Posterior vena cava (tissue), 2 donors: ENCODE results near the gene CIC. TPM values are rescaled to one million over a fixed set of nuclear protein-coding genes. Genes with fewer than 3 reads are reported as not detected.
"Not testable (repeated sequence)": the region's sequence is repeated elsewhere in the genome, so short reads cannot be mapped to it uniquely, and the experiment has no call there.

Source experiments
- DNase-seq: peaks from one replicate; pipeline ENCODE4 v3.0.0-alpha.2; 2020; ENCODE audit warnings: low spot score
- intact Hi-C, 2 donors: fragments of 100-400 bp; cut with DNase I; formaldehyde crosslinking; loops; one replicate each; pipeline versions ENCODE4 v1.14.1 to v1.14.2; 2022 to 2023
- total RNA-seq, 2 donors: library from RNA; stranded (reverse); fragmentation: NEBNext Ultra II Directional; extraction: Animal tissue kit (Norgen Biotek cat#: 25700); gene quantifications; one replicate each; pipeline ENCODE4 v1.2.1, GENCODE V29; 2021
- donor health status: DM: yes; HTN: yes; CAD: no.
- donor health status: DM: yes; HTN: yes; CAD: no.

CIC gene
- total RNA-seq, 2 donors from 2014 or later = 57.7 to 79.0 TPM

DNA sequence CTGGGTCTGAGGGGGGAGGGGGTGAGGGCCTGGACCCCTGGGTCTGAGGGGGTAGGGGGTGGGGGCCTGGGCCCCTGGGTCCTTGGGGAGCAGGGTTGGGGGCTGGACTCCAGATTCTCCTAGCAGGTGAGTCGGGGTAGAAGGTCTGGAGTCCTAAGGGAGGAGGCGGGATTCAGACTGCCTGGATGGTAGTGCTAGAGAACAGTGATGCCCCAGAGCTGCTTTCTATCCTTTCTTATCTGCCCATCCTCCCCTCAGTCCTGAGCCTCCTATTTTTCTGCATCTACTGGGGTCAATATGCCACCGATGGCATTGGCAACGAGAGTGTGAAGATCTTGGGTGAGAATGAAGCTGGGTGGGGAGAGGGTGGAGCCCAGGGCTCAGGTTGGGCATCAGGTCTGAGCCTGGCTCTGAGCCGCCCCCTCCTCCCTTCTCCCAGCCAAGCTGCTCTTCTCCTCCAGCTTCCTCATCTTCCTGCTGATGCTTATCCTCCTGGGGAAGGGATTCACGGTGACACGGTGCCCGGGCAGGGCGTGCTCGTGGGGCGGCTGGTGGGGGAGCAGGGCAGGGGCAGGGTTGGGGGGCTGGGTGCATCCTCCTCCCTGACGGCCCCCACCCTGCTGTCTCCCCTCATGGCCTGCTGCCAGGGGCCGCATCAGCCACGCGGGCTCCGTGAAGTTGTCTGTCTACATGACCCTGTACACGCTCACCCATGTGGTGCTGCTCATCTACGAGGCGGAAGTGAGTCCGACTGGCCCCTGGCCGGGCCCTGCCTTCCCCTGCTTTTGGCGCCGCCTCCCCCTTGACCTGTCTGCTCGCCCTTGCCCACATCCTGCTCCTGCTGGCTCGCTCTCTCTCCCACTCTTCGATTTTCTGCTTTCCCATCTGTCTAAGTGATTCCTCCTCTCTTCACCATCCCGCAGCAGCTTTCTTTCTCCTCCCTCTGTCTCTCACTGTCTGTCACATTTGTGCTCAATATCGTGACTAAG lies 47.5 kb downstream of the CIC start:
- intact Hi-C loops = no loop called here

DNA sequence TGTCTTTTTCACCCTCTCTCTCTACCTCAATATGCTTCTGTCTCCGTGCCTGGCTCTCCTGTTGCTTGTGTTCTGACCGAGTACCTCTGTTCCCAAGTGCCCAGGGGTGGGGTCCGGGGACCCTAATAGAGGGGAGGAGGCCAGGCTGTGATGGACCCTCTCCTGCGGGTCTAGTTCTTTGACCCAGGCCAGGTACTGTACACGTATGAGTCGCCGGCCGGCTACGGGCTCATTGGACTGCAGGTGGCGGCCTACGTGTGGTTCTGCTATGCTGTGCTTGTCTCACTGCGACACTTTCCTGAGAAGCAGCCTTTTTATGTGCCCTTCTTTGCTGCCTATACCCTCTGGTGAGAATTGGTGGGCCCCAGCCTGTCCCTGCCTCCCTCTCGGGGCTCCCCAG lies 48.5 kb downstream of the CIC start:
- no peak for DNase-seq
- intact Hi-C loops = no loop called here

More for the DNA sequence above, 47.5 kb downstream of the CIC start:
- DNase-seq = no peak

DNA sequence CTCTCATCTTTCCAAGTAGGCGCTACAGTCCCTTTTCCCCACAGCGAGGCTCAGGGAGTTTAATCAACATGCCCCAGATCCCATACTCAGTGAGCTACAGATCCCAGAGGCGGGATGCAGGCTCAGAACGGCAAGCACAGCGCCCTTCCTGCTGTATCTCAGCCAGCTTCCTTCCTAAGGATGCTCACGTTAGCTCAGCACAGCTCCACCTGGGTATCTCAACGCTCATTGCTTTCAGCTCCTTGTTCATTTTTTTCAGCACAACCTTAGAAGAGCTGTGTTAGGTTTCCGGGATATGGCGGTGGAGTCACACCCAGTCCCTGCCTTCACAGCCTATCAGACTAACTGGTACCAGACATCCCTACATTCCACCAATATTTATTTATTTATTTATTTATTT lies 53.3 kb downstream of the CIC start:
- no peak for DNase-seq
- intact Hi-C loops = loop anchor here (10.0 kb wide), 2 partner anchors 188 to 198 kb away; partner anchors contain the start of gene POU2F2 (in 1 of the 2)

DNA sequence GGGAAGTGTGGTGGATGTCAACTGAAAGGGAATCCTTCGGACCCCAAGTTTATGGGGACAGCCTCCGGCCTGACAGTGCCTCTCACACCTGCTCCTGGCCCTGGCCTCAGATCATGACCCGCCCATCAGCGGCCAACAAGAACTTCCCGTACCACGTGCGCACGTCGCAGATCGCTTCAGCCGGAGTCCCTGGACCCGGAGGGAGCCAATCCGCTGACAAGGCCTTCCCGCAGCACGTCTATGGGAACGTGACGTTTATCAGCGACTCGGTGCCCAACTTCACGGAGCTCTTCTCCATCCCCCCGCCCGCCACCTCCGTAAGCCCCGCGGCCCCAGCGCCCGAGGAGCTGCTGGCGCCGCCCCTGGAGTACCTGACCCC lies 54.4 kb downstream of the CIC start:
- intact Hi-C loops = loop anchor here (10.0 kb wide), 2 partner anchors 189 to 199 kb away; partner anchors contain the start of gene POU2F2 (in 1 of the 2)
- DNase-seq = no peak

DNA sequence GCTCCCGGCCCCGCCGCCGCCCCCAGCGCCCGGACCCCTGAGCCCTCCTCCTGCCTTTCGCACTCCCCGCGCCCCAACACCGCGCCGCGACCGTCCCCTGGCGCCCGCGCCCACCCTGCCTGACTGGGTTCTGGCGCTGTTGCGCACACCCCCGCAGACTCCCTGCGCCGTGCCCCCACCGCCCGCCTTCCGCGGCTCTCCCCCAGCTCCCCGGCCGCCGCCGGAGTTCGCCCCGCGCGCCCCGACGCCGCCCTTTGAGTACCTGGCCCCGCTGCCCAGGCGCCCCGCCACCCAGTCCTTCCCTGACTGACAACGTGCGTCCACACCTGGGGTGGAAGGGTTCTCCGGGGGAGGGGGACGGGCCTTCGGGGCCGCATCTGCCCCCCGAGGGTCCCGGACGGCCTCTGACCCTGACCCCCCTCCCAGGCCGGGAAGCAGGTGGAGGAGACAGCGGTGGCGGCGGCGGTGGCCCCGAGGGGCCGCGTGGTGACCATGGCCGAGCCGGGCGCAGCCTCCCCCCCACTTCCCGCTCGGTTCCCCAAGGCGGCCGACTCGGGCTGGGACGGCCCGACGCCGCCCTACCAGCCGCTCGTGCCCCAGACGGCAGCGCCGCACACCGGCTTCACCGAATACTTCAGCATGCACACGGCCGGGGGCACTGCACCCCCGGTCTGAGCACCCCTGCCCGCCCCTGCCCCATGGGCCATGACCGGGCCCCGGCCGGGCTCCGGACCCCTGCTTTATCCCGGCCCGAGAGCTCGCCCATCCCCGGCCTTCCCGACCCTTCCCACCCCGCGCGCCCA lies 55.0 kb downstream of the CIC start:
- no peak for DNase-seq
- intact Hi-C loops = loop anchor here (10.0 kb wide), 2 partner anchors 189 to 199 kb away; partner anchors contain the start of gene POU2F2 (in 1 of the 2)

DNA sequence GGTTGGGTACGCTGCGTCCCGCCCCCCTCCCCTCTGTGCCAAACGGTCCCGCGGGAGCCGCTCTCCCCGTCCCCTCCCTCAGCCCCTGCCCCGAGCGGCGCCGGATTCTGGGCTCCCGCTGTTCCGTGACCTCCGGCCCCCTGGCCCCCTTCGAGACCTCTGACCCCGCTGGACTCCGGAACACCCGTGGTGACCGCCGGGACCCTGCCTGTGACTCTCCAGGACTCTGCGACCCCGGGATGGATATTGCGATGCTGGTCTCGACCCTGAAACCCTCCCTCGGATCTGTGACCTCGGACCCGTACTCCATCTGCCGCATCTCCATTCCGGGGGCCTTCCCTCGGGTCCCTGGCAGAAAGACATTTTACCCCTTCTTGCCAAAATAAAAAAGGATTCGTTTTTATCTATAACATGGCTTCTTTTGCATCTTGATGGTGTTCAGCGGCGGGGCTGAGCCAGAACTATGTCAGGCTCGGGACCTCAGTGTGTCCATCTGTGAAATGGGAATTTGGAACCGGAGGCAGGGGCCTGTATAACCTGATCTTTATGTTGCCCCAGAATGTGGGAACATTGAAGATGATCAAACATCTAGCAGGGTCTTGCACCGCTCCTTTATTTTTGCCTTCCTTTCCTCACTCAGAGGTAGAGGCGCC lies 55.7 kb downstream of the CIC start:
- intact Hi-C loops = loop anchor here (10.0 kb wide), 2 partner anchors 190 to 200 kb away; partner anchors contain the start of gene POU2F2 (in 1 of the 2)
- DNase-seq = peak; percentile 85

DNA sequence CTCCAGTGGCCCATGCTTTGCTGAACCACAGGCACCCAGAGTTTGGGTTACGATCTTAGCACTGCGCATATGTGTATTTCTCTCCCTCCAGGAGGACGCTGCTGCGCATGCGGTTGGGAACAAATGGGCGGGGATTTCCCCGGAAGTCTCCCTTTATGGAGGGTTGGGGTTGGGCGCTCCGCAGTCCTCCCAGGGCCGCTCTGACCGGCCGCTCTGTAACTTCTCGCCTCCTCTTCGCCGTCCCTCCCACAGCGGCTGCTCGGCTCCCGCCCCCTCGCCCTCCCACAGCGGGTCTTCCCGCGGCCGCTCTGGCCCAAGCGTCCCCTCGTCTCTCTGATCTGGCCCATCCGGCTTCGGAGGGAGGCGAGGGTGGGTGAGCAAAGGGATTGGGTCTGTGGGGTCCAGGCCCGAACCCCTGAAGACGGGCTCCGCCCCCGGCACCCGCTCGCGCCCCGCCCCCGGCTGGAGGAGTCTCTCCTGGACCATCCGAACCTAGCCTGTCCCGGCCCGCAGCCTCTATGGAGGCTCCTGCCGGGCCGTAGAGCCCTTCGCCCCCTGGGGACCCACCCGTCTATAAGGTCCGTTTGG lies 56.4 kb downstream of the CIC start, which contains the start of gene MEGF8:
Gene MEGF8 (plus strand): TSS at position 328 of the 588 bp plus-strand sequence. CDS start 609 bp downstream, outside the sequence.
- intact Hi-C loops = loop anchor here (10.0 kb wide), 2 partner anchors 191 to 201 kb away; partner anchors contain the start of gene POU2F2 (in 1 of the 2)
- peak; percentile 99 for DNase-seq

DNA sequence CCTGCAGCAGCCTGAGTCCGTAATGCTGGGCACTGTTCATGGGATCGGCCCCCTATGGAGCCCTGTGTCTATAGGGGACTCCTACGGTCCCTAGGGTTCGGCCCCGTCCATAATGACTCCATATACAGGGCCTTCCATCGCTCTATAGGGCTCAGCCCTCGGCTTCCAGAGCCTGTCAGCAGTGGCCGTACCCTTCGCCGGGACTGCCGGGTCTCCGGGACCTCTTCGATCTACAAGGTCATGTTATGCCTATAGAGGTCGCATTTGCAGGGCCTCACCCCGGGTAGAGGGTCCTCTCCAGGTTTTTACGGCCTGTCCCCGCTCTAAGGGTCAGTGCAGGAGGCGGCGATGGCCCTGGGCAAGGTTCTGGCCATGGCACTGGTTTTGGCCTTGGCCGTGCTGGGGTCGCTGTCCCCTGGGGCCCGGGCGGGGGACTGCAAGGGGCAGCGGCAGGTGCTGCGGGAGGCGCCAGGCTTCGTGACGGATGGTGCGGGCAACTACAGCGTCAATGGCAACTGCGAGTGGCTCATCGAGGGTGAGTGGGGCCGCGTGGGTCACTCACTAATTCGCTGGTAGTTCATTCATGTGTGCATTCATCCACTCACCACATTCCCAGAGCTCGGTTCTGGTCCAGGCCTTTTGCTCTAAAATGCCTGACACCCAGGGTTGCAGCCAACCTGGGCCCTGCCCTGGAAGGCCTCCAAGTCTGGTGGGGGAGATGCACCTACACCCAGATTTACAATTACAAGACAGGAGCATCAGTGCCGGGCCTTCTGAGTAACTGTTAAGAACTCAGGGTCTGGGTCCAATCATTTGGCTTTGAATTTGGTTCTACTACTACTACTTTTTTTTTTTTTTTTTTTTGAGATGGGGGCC lies 57.1 kb downstream of the CIC start:
- no peak for DNase-seq
- intact Hi-C loops = loop anchor here (10.0 kb wide), 2 partner anchors 191 to 201 kb away; partner anchors contain the start of gene POU2F2 (in 1 of the 2)

DNA sequence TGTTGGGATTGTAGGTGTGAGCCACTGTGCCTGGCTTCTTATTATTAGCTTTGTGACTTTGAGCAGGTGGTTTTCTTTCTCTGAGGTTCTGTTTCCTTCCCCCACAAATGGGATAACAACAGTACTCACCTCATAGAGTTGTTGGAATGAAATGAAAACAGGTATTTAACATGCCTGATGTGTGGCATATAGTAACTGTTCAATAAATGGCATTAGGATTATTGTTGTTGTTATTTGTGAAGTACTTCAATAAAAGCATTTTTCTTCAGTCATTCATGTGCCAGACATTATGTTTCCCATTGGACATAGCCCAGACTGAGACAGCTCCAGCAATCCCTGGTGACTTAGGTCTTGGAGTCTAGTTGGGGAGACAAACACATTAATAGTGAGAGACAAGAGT lies 57.9 kb downstream of the CIC start:
- intact Hi-C loops = loop anchor here (10.0 kb wide), 2 partner anchors 192 to 202 kb away; partner anchors contain the start of gene POU2F2 (in 1 of the 2)
- no peak for DNase-seq

DNA sequence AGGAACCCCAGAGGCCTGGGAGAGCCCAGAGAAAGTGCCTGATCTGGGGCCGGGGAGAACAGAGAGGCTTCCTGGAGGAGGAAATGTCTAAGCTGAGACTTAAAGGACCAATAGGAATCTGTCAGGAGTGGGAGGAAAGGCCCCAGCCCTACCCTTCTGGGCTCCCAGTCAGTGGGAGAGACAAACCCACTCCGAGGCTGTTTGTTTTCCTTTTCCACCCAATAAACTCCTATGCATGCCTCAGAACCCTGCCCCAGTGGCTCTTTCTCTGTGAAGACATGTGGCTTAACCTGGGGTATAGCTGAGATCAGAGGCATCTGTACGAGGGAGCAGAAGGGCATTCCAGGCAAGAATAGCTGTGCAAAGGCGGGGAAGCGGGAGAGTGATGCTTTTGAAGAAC lies 58.3 kb downstream of the CIC start:
- intact Hi-C loops = loop anchor here (10.0 kb wide), 2 partner anchors 193 to 203 kb away; partner anchors contain the start of gene POU2F2 (in 1 of the 2)
- DNase-seq = no peak

DNA sequence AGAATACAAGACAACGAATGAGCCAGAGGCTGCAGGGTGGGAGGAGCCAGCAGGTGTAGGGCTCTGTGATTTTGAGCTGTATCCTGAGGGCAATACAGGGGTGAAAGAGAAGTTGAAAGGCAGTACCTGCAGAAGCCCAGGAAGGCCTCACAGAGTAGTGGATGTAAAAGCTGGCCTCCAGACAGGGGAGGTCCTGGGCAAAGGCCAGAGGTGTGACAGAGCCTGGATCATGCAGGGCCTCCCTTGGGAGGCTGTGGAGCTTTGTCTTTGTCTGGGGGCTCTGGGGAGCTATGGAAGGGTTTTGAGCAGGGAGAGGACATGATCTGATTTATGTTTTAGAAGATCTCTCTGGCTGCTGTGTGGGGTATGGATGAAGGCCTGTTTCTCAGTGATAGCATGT lies 59.1 kb downstream of the CIC start:
- intact Hi-C loops = loop anchor here (10.0 kb wide), 2 partner anchors 193 to 203 kb away; partner anchors contain the start of gene POU2F2 (in 1 of the 2)
- DNase-seq = no peak

DNA sequence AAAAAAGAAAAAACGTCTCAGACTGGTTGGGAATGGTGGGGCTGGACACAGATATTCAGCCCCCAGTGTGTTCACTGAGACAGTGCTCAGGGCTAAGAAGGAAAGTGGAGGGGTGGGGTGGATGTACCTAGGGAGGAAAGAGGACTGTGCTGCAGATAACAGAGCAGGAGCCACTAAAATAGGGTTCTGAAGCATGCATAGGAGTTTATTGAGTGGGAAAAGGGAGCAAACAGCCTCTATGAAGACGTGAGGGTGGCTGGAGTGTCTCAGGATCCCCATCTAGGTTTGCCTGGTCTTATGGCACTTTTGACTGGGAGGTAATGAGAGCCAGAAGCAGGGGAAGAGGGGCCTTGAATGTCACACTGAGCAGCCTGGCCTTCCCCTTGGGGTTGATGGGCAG lies 59.8 kb downstream of the CIC start:
- DNase-seq = no peak
- intact Hi-C loops = loop anchor here (10.0 kb wide), 2 partner anchors 194 to 204 kb away; partner anchors contain the start of gene POU2F2 (in 1 of the 2)

DNA sequence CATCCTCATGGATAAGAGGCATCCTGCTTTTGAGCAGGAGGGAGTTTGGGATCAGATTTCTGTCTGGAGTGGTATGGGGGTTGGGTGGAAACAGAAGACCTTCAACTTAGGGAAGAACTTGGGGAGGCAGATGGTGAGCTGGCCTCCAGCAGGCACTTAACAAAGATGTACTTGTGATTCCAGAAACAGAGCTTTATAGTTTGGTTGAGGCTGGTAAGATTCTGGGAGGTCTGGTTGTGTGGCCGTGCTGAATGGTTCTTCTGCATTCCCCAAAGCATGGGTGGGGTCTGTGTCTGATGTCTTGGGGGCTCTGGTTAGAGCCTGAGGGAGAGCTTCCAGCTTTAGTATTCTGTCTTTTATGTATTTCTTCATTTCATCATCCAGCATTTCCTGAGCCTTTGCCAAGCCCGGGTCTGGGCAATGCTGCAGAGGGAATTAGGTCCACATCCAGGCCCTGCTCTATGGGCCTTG lies 61.2 kb downstream of the CIC start:
- DNase-seq = no peak
- intact Hi-C loops = no loop called here

DNA sequence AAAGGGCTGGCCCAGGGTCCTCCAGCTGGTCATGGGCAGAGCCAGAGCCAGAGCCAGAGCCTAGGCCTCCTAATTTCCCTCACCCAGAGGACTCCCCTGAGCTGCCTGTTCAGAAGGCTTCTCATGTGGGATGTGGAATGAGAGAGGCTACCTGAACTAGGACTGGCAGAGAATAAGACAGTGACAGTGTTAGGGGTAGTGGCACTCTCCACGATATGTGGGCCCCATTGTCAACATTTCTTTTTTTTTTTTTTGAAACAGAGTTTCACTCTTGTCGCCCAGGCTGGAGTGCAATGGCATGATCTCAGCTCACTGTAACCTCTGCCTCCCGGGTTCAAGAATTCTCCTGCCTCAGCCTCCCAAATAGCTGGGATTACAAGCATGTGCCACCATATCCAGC lies 62.3 kb downstream of the CIC start:
- intact Hi-C loops, DNase-seq: not testable (repeated sequence)

DNA sequence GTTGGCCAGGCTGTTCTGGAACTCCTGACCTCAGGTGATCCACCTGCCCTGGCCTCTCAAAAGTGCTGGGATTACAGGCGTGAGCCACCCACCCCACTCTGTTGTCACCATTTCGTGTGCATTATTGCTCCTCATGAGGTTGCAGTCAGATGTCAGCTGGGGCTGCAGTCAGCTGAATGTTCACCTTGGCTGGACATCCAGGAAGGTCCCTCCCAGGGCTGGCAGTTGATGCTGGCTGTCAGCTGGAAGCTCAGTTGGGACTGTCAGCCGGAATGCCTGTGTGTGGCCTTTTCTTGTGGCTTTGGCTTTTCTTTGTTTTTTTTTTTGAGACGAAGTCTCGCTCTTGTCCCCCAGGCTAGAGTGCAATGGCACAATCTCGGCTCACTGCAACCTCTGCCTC lies 63.0 kb downstream of the CIC start:
- DNase-seq = no peak
- intact Hi-C loops = no loop called here

DNA sequence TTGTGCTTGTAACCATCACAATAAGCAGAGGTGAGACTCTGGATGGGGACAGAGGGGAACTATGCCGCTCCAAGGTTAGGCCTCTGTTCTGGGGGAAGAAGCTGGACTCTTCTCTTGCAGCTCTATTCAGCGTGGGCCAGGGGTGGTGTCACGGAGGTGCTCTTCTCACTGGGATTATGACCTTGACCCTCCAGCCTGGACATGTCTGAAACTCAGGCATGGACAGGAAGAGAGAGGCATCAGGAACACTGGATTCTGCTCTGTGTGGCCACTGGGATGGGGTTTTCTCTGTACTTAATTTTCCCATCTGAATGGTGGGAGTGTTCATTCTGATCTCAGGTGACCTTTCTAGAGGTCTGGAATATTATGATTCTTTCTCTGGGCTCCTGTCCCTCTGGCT lies 64.0 kb downstream of the CIC start:
- DNase-seq = no peak
- intact Hi-C loops = no loop called here

DNA sequence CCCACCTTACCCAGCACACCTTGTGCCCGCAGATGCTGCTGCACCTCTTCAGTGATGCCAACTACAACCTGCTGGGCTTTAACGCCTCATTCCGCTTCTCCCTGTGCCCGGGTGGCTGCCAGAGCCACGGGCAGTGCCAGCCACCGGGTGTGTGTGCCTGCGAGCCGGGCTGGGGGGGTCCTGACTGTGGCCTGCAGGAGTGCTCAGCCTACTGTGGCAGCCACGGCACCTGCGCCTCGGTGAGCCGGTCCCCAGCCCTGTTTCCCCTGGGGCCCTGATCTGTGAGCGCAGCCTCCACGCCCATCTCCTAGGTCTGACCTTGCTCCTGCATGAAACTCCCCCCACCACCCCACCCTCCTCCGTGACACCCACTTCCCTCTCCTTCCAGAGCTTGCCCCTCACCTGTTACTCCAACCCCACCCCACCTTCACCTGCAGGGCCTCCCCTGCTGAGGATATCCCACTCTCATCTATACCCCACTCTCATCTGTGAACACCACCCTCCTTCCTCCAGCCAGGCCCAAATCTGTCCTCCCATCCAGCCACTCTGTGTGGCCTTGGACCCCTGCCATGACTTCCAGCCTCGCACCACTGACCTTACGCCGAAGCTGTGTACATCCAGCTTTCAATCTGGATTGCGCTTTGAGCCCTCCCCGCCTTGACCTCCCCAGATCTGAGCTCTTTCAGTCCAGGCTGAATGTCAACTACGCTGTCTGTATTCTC lies 65.1 kb downstream of the CIC start:
- no peak for DNase-seq
- intact Hi-C loops = no loop called here
